H9 (cell line): ENCODE measurements around the gene LRRFIP1. TPM values are rescaled to one million over a fixed set of nuclear protein-coding genes. Genes with fewer than 3 reads are reported as not detected.

Source experiments
- DNase-seq: peaks from one replicate; pipeline ENCODE4 v3.0.0-alpha.2; 2017
- H2AFZ ChIP-seq: one replicate; pipeline ENCODE4 v1.6.1; 2013; ENCODE audit warnings: mild to moderate bottlenecking, low read length, control low read depth, moderate library complexity
- H2AK5ac ChIP-seq: 2 replicates; pipeline ENCODE4 v1.6.1; 2013; ENCODE audit warnings: low read length, control low read depth, mixed read lengths; ENCODE audit not compliant: insufficient read length
- H2BK120ac ChIP-seq: one replicate; pipeline ENCODE4 v1.6.1; 2013; ENCODE audit warnings: low read depth, mild to moderate bottlenecking, low read length, control low read depth, inconsistent platforms; ENCODE audit not compliant: poor library complexity, severe bottlenecking
- H2BK12ac ChIP-seq: 2 replicates; pipeline ENCODE4 v1.6.1; 2013; ENCODE audit warnings: low read length, control low read depth, mixed read lengths, low read depth; ENCODE audit not compliant: insufficient read length
- H2BK15ac ChIP-seq: 2 replicates; pipeline ENCODE4 v1.6.1; 2013; ENCODE audit warnings: low read depth, low read length, control low read depth
- H2BK20ac ChIP-seq: one replicate; pipeline ENCODE4 v1.6.1; 2013; ENCODE audit warnings: low read depth, mild to moderate bottlenecking, low read length, control low read depth, inconsistent platforms; ENCODE audit not compliant: poor library complexity, severe bottlenecking
- H2BK5ac ChIP-seq: 2 replicates; pipeline ENCODE4 v1.6.1; 2013; ENCODE audit warnings: low read length, control low read depth, mixed read lengths; ENCODE audit not compliant: insufficient read length
- H3K14ac ChIP-seq: 2 replicates; pipeline ENCODE4 v1.6.1; 2013; ENCODE audit warnings: low read length, control low read depth; ENCODE audit not compliant: insufficient read depth
- H3K18ac ChIP-seq: 2 replicates; pipeline ENCODE4 v1.6.1; 2013; ENCODE audit warnings: low read depth, mild to moderate bottlenecking, mixed read lengths, low read length, control low read depth; ENCODE audit not compliant: insufficient read length
- H3K23ac ChIP-seq: 2 replicates; pipeline ENCODE4 v1.6.1; 2013; ENCODE audit warnings: low read length, control low read depth, mixed read lengths, low read depth; ENCODE audit not compliant: insufficient read length
- H3K23me2 ChIP-seq: 2 replicates; pipeline ENCODE4 v1.6.1; 2013; ENCODE audit warnings: low read depth, mild to moderate bottlenecking, mixed read lengths, low read length, control low read depth; ENCODE audit not compliant: insufficient read length, poor library complexity, severe bottlenecking
- H3K27ac ChIP-seq: 2 replicates; pipeline ENCODE4 v1.5.1; 2013; ENCODE audit warnings: low read length, control low read depth, mixed read lengths, low read depth; ENCODE audit not compliant: insufficient read length
- H3K27me3 ChIP-seq: 2 replicates; pipeline ENCODE4 v1.6.1; 2013; ENCODE audit warnings: low read length, control low read depth, inconsistent platforms; ENCODE audit not compliant: insufficient read depth
- H3K4ac ChIP-seq: 2 replicates; pipeline ENCODE4 v1.6.1; 2013; ENCODE audit warnings: low read depth, mild to moderate bottlenecking, control low read depth, inconsistent platforms, low read length, moderate library complexity
- H3K4me1 ChIP-seq: 2 replicates; pipeline ENCODE4 v1.6.1; 2013; ENCODE audit warnings: low read length, control low read depth, inconsistent platforms; ENCODE audit not compliant: insufficient read depth
- H3K4me2 ChIP-seq: 2 replicates; pipeline ENCODE4 v1.6.1; 2013; ENCODE audit warnings: low read length, control low read depth, mixed read lengths; ENCODE audit not compliant: insufficient read length, insufficient read depth
- H3K56ac ChIP-seq: 2 replicates; pipeline ENCODE4 v1.6.1; 2013; ENCODE audit warnings: low read depth, mild to moderate bottlenecking, mixed read lengths, low read length, control low read depth; ENCODE audit not compliant: insufficient read length
- H3K79me1 ChIP-seq: 2 replicates; pipeline ENCODE4 v1.6.1; 2013; ENCODE audit warnings: low read depth, mild to moderate bottlenecking, moderate library complexity, low read length, control low read depth, inconsistent platforms; ENCODE audit not compliant: insufficient read depth, poor library complexity, severe bottlenecking
- H3K79me2 ChIP-seq: 2 replicates; pipeline ENCODE4 v1.6.1; 2013; ENCODE audit warnings: low read length, control low read depth, inconsistent platforms; ENCODE audit not compliant: insufficient read depth
- H3K9ac ChIP-seq: 2 replicates; pipeline ENCODE4 v1.6.1; 2013; ENCODE audit warnings: low read length, control low read depth, mixed read lengths; ENCODE audit not compliant: insufficient read length; ENCODE audit errors: extremely low read depth
- H3K9me3 ChIP-seq: one replicate; pipeline ENCODE4 v1.6.1; 2013; ENCODE audit warnings: low read depth, low read length, inconsistent platforms; ENCODE audit not compliant: control insufficient read depth
- H3T11ph ChIP-seq: one replicate; pipeline ENCODE4 v1.6.1; 2013; ENCODE audit warnings: mild to moderate bottlenecking, low read length, control low read depth, inconsistent platforms
- H4K20me1 ChIP-seq: one replicate; pipeline ENCODE4 v1.6.1; 2013; ENCODE audit not compliant: control insufficient read depth, insufficient read length, insufficient read depth
- H4K5ac ChIP-seq: 2 replicates; pipeline ENCODE4 v1.6.1; 2013; ENCODE audit warnings: low read depth, mild to moderate bottlenecking, mixed read lengths, low read length, control low read depth; ENCODE audit not compliant: insufficient read length
- H4K8ac ChIP-seq: replicated peaks from 2 replicates; pipeline ENCODE4 v1.6.1; 2013; ENCODE audit warnings: low read length, control low read depth, mixed read lengths, low read depth; ENCODE audit not compliant: insufficient read length
- H4K91ac ChIP-seq: 2 replicates; pipeline ENCODE4 v1.6.1; 2013; ENCODE audit warnings: low read depth, mild to moderate bottlenecking, moderate library complexity, mixed read lengths, low read length, control low read depth; ENCODE audit not compliant: insufficient read length
- H3K27ac Mint-ChIP-seq, 3 experiments: 2 replicates in 2 of 3; 3 replicates in 1 of 3; pipeline ENCODE4 v1.8.0; 2020 to 2021; ENCODE audit warnings: mixed read lengths in 3 of 3, mild to moderate bottlenecking in 1 of 3, moderate library complexity in 1 of 3
- H3K27me3 Mint-ChIP-seq: 2 replicates; pipeline ENCODE4 v1.8.0; 2021; ENCODE audit warnings: low read depth, mild to moderate bottlenecking, moderate library complexity, mixed read lengths
- H3K36me3 Mint-ChIP-seq, 3 experiments: 2 replicates in 2 of 3; 3 replicates in 1 of 3; pipeline ENCODE4 v1.8.0; 2020 to 2021; ENCODE audit warnings: low read depth in 3 of 3, mixed read lengths in 3 of 3; ENCODE audit not compliant: insufficient read depth in 1 of 3
- H3K4me1 Mint-ChIP-seq, 2 experiments: 2 replicates each; pipeline ENCODE4 v1.8.0; 2020; ENCODE audit warnings: mixed read lengths in 2 of 2
- H3K4me3 Mint-ChIP-seq, 2 experiments: 2 replicates in 1 of 2; 3 replicates in 1 of 2; pipeline ENCODE4 v1.8.0; 2020 to 2021; ENCODE audit warnings: mild to moderate bottlenecking in 2 of 2, mixed read lengths in 2 of 2, moderate library complexity in 1 of 2
- H3K9me3 Mint-ChIP-seq, 2 experiments: 2 replicates in 1 of 2; 3 replicates in 1 of 2; pipeline ENCODE4 v1.8.0; 2020; ENCODE audit warnings: mild to moderate bottlenecking in 2 of 2, mixed read lengths in 2 of 2, moderate library complexity in 1 of 2
- WGBS: extraction: QIAGEN DNeasy Blood & Tissue Kit; methylation state at CpG from one replicate; pipeline ENCODE4 v1.1.7; 2013; ENCODE audit warnings: missing lambda C conversion rate, low lambda C conversion rate, mixed read lengths; ENCODE audit not compliant: insufficient read length; ENCODE audit errors: extremely low coverage; 5-methylcytosine and 5-hydroxymethylcytosine counted together
- total RNA-seq: library from RNA; stranded (reverse); gene quantifications from 2 replicates; pipeline ENCODE4 v1.2.1, GENCODE V29; 2021
- TF ChIP-seq, protein P1 (sequence below): fragments of 200-600 bp; sonication (generic); conservative IDR thresholded peaks from 3 replicates; pipeline ENCODE4 v1.8.0; 2021; ENCODE audit warnings: antibody characterized with exemption, mild to moderate bottlenecking

Gene LRRFIP1
- total RNA-seq, 1 experiment from 2014 or later, result 38.5 TPM

GRCh38 chr2:237653776-237654558 lies 26.6 kb downstream of the LRRFIP1 start:
- Histone ChIP-seq H3K79me2 (no peaks in the 10 kb centered on the region), H4K91ac (no peak overlapping the region), H3K14ac (no peak overlapping the region), H2AFZ (no peak overlapping the region), H4K20me1 (no peaks in the 10 kb centered on the region), H3K23me2 (no peaks in the 10 kb centered on the region), H3K9ac (no peak overlapping the region), H3K27me3 (no peaks in the 10 kb centered on the region), H3K18ac (no peak overlapping the region), H4K5ac (no peak overlapping the region), H3K23ac (no peak overlapping the region), H3T11ph (no peak overlapping the region), H2BK20ac (no peak overlapping the region), H3K27ac (no peak overlapping the region), H3K9me3 (no peaks in the 10 kb centered on the region), H2BK5ac (no peak overlapping the region), H3K4me2 (no peak overlapping the region), H2BK12ac (no peak overlapping the region), H3K4me1 (no peaks in the 10 kb centered on the region), H3K4ac (no peak overlapping the region), H3K56ac (no peak overlapping the region), H3K79me1 (peaks cover 4% of the 10 kb centered on the region), H2BK120ac (no peak overlapping the region), H4K8ac (no peak overlapping the region), H2BK15ac (no peak overlapping the region), H2AK5ac (no peak overlapping the region)
- no peak overlapping the region for H3K27ac Mint-ChIP-seq
- no peak for DNase-seq
- peaks cover 4% of the 10 kb centered on the region in 2 experiments for H3K4me1 Mint-ChIP-seq
- H3K4me3 Mint-ChIP-seq, result no peak overlapping the region
- H3K9me3 Mint-ChIP-seq, result peaks cover 15 to 29% of the 10 kb centered on the region in 2 experiments
- TF ChIP-seq, protein P1, sequence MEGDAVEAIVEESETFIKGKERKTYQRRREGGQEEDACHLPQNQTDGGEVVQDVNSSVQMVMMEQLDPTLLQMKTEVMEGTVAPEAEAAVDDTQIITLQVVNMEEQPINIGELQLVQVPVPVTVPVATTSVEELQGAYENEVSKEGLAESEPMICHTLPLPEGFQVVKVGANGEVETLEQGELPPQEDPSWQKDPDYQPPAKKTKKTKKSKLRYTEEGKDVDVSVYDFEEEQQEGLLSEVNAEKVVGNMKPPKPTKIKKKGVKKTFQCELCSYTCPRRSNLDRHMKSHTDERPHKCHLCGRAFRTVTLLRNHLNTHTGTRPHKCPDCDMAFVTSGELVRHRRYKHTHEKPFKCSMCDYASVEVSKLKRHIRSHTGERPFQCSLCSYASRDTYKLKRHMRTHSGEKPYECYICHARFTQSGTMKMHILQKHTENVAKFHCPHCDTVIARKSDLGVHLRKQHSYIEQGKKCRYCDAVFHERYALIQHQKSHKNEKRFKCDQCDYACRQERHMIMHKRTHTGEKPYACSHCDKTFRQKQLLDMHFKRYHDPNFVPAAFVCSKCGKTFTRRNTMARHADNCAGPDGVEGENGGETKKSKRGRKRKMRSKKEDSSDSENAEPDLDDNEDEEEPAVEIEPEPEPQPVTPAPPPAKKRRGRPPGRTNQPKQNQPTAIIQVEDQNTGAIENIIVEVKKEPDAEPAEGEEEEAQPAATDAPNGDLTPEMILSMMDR, result no peak
- peaks cover 23 to 40% (median 30%) of the 10 kb centered on the region in 3 experiments for H3K36me3 Mint-ChIP-seq
- H3K27me3 Mint-ChIP-seq, result no peaks in the 10 kb centered on the region
- WGBS, result no CpG with 5 or more reads among the region's 5 CpGs
